Measurements from ENCODE around the gene TSPEAR.
"Not testable (repeated sequence)": the region's sequence is repeated elsewhere in the genome, so short reads cannot be mapped to it uniquely, and the experiment has no call there.

TSPEAR gene

GRCh38 chr21:44568667-44569556, 142.5 kb downstream of the TSPEAR start:
- no peak for DNase-seq (ENCODE audit: low read depth)

- no peak for DNase-seq (ENCODE audit: low read depth)
These were observed 143.1 kb downstream of the TSPEAR start for GRCh38 chr21:44568261-44568660.

- DNase-seq (ENCODE audit: low read depth) = no peak
These were observed 143.7 kb downstream of the TSPEAR start for GRCh38 chr21:44567481-44568171.

- no peak for DNase-seq (ENCODE audit: low read depth)
These were observed 145.0 kb downstream of the TSPEAR start for GRCh38 chr21:44566403-44566802.

- DNase-seq (ENCODE audit: low read depth) = no peak
These were observed 146.3 kb downstream of the TSPEAR start for GRCh38 chr21:44564886-44565598.

- no peak for DNase-seq (ENCODE audit: low read depth)
These were observed 147.3 kb downstream of the TSPEAR start for GRCh38 chr21:44564099-44564498.

GRCh38 chr21:44558695-44559094, 152.7 kb downstream of the TSPEAR start, which contains the start of gene KRTAP10-3:
KRTAP10-3 (minus strand) TSS chr21:44558795; CDS start chr21:44558715, 80 bp downstream.
- DNase-seq (ENCODE audit: low read depth) = no peak

GRCh38 chr21:44558329-44558675, 153.1 kb downstream of the TSPEAR start:
- not testable (repeated sequence) for DNase-seq (ENCODE audit: low read depth)

- DNase-seq (ENCODE audit: low read depth) = no peak
These were observed 153.7 kb downstream of the TSPEAR start for GRCh38 chr21:44557491-44558328.

GRCh38 chr21:44556879-44557278, 154.5 kb downstream of the TSPEAR start:
- DNase-seq (ENCODE audit: low read depth) = no peak

GRCh38 chr21:44555200-44555875, 156.0 kb downstream of the TSPEAR start:
- DNase-seq (ENCODE audit: low read depth) = no peak

- DNase-seq (ENCODE audit: low read depth) = no peak
These were observed 158.7 kb downstream of the TSPEAR start for GRCh38 chr21:44552681-44553080.

GRCh38 chr21:44552136-44552535, 159.2 kb downstream of the TSPEAR start:
- DNase-seq (ENCODE audit: low read depth) = no peak

- no peak for DNase-seq (ENCODE audit: low read depth)
These were observed 159.9 kb downstream of the TSPEAR start, which contains the start of gene KRTAP10-2 for GRCh38 chr21:44551340-44551961. KRTAP10-2 (minus strand) TSS chr21:44551505; CDS start chr21:44551458, 47 bp downstream.

GRCh38 chr21:44550807-44551206, 160.6 kb downstream of the TSPEAR start:
- no peak for DNase-seq (ENCODE audit: low read depth)

GRCh38 chr21:44550285-44550684, 161.1 kb downstream of the TSPEAR start:
- not testable (repeated sequence) for DNase-seq (ENCODE audit: low read depth)

GRCh38 chr21:44549525-44550211, 161.7 kb downstream of the TSPEAR start:
- DNase-seq (ENCODE audit: low read depth) = no peak

- no peak for DNase-seq (ENCODE audit: low read depth)
These were observed 162.4 kb downstream of the TSPEAR start for GRCh38 chr21:44548922-44549321.

- DNase-seq (ENCODE audit: low read depth) = no peak
These were observed 163.0 kb downstream of the TSPEAR start for GRCh38 chr21:44548381-44548780.
